GM19239 (cell line): ENCODE results near the gene NPC2.

Experiments used
- DNase-seq: peaks from one replicate; pipeline ENCODE4 v3.0.0; 2011; ENCODE audit warnings: low spot score; ENCODE audit not compliant: insufficient read length
- FAIRE-seq: peaks from 2 replicates; lab custom pipeline; 2011; peaks lifted over from hg19 to GRCh38; lab: Jason Lieb, UNC

NPC2 gene

GRCh38 chr14:74521756-74522155, 28.7 kb upstream of the NPC2 start:
- FAIRE-seq (no peak), DNase-seq (no peak)

GRCh38 chr14:74519316-74520074, 26.4 kb upstream of the NPC2 start:
- DNase-seq (no peak), FAIRE-seq (no peak)

GRCh38 chr14:74518221-74518620, 25.1 kb upstream of the NPC2 start:
- FAIRE-seq: no peak
- no peak for DNase-seq

- DNase-seq (no peak), FAIRE-seq (no peak)
These were observed 24.6 kb upstream of the NPC2 start for GRCh38 chr14:74517731-74518130.

- FAIRE-seq: no peak
- no peak for DNase-seq
These were observed 23.5 kb upstream of the NPC2 start for GRCh38 chr14:74516451-74517160.

- DNase-seq: no peak
These were observed 22.8 kb upstream of the NPC2 start for GRCh38 chr14:74515891-74516412.

GRCh38 chr14:74514471-74514941, 21.4 kb upstream of the NPC2 start:
- no peak for DNase-seq
- FAIRE-seq: no peak

More at GRCh38 chr14:74515891-74516412, 22.8 kb upstream of the NPC2 start:
- FAIRE-seq: no peak

- DNase-seq: no peak
- FAIRE-seq: no peak
These were observed 19.1 kb upstream of the NPC2 start for GRCh38 chr14:74511966-74512830.

- no peak for FAIRE-seq
- DNase-seq: no peak
These were observed 17.9 kb upstream of the NPC2 start for GRCh38 chr14:74510959-74511409.

- FAIRE-seq: no peak
- DNase-seq: no peak
These were observed 17.3 kb upstream of the NPC2 start for GRCh38 chr14:74510223-74510931.

- FAIRE-seq: no peak
- DNase-seq: no peak
These were observed 16.6 kb upstream of the NPC2 start for GRCh38 chr14:74509587-74510222.

GRCh38 chr14:74508844-74509428, 15.8 kb upstream of the NPC2 start:
- FAIRE-seq (no peak), DNase-seq (no peak)

- DNase-seq (no peak), FAIRE-seq (no peak)
These were observed 15.2 kb upstream of the NPC2 start for GRCh38 chr14:74508292-74508731.

- DNase-seq (no peak), FAIRE-seq (no peak)
These were observed 14.7 kb upstream of the NPC2 start for GRCh38 chr14:74507840-74508239.

GRCh38 chr14:74507085-74507484, 14.0 kb upstream of the NPC2 start:
- FAIRE-seq (no peak), DNase-seq (no peak)

- FAIRE-seq: no peak
- no peak for DNase-seq
These were observed 13.3 kb upstream of the NPC2 start for GRCh38 chr14:74506411-74506851.

GRCh38 chr14:74505831-74506230, 12.7 kb upstream of the NPC2 start:
- FAIRE-seq (no peak), DNase-seq (no peak)

- FAIRE-seq: no peak
These were observed 12.0 kb upstream of the NPC2 start for GRCh38 chr14:74504874-74505720.

More at GRCh38 chr14:74504874-74505720, 12.0 kb upstream of the NPC2 start:
- no peak for DNase-seq
